SJCRH30 (cell line): Measurements from ENCODE around the gene PDZRN4. TPM values are rescaled to one million over a fixed set of nuclear protein-coding genes. Genes with fewer than 3 reads are reported as not detected.
"Not testable (repeated sequence)": the region's sequence is repeated elsewhere in the genome, so short reads cannot be mapped to it uniquely, and the experiment has no call there.

Experiments used
- DNase-seq, 2 experiments: peaks; one replicate each; pipeline ENCODE4 v3.0.0-alpha.2; 2015 to 2020
- H3K27ac ChIP-seq: fragments of 250-450 bp; sonication (Bioruptor Pico); 2 replicates; pipeline ENCODE4 v1.5.1; 2020; ENCODE audit warnings: mild to moderate bottlenecking, moderate library complexity
- H3K27me3 ChIP-seq: fragments of 250-450 bp; sonication (Bioruptor Pico); 2 replicates; pipeline ENCODE4 v1.5.1; 2020; ENCODE audit warnings: mild to moderate bottlenecking, moderate library complexity
- H3K36me3 ChIP-seq: fragments of 250-450 bp; sonication (Bioruptor Pico); 2 replicates; pipeline ENCODE4 v1.5.1; 2020; ENCODE audit warnings: mild to moderate bottlenecking, moderate library complexity
- H3K4me1 ChIP-seq: fragments of 250-450 bp; sonication (Bioruptor Pico); 2 replicates; pipeline ENCODE4 v1.5.1; 2020; ENCODE audit warnings: mild to moderate bottlenecking, moderate library complexity
- H3K4me3 ChIP-seq: fragments of 250-450 bp; sonication (Bioruptor Pico); 2 replicates; pipeline ENCODE4 v1.5.1; 2020; ENCODE audit warnings: mild to moderate bottlenecking, moderate library complexity
- H3K9me3 ChIP-seq: fragments of 250-450 bp; sonication (Bioruptor Pico); replicated peaks from 2 replicates; pipeline ENCODE4 v1.5.1; 2020; ENCODE audit warnings: mild to moderate bottlenecking, moderate library complexity
- total RNA-seq: library from RNA; depleted of rRNA; stranded (reverse); fragments of >200 nt; shearing (Covaris generic); gene quantifications from 2 replicates; pipeline ENCODE4 v1.2.3, GENCODE V29; 2014

The PDZRN4 gene
- total RNA-seq, 1 experiment from 2014 or later = not detected

GRCh38 chr12:41564816-41565215 is 376.7 kb downstream of the PDZRN4 start:
- Histone ChIP-seq H3K36me3 (no peaks in the 10 kb centered on the region), H3K9me3 (no peaks in the 10 kb centered on the region), H3K27ac (no peak overlapping the region), H3K4me3 (no peak overlapping the region), H3K27me3 (no peaks in the 10 kb centered on the region; the same call in 1 of the 2 replicates), H3K4me1 (no peaks in the 10 kb centered on the region)
- no peak for DNase-seq

- Histone ChIP-seq H3K4me3 (no peak overlapping the region), H3K9me3 (no peaks in the 10 kb centered on the region), H3K36me3 (no peaks in the 10 kb centered on the region), H3K27me3 (no peaks in the 10 kb centered on the region; the same call in 1 of the 2 replicates), H3K4me1 (no peaks in the 10 kb centered on the region), H3K27ac (no peak overlapping the region)
- DNase-seq = no peak
Measured at GRCh38 chr12:41566703-41567102, 378.6 kb downstream of the PDZRN4 start.

- DNase-seq = no peak
- Histone ChIP-seq H3K4me3 (no peak overlapping the region), H3K4me1 (no peaks in the 10 kb centered on the region)
Measured at GRCh38 chr12:41573445-41573844, 385.3 kb downstream of the PDZRN4 start.

GRCh38 chr12:41576925-41577324 is 388.8 kb downstream of the PDZRN4 start:
- H3K27me3 ChIP-seq = no peaks in the 10 kb centered on the region
- H3K4me1 ChIP-seq = no peaks in the 10 kb centered on the region
- H3K9me3 ChIP-seq = no peaks in the 10 kb centered on the region
- no peak for DNase-seq
- H3K27ac ChIP-seq = no peak overlapping the region
- H3K36me3 ChIP-seq = no peaks in the 10 kb centered on the region
- H3K4me3 ChIP-seq = no peak overlapping the region

More at GRCh38 chr12:41573445-41573844, 385.3 kb downstream of the PDZRN4 start:
- Histone ChIP-seq H3K27me3 (no peaks in the 10 kb centered on the region), H3K9me3 (no peaks in the 10 kb centered on the region), H3K27ac (no peak overlapping the region), H3K36me3 (no peaks in the 10 kb centered on the region)

GRCh38 chr12:41577995-41578394 is 389.9 kb downstream of the PDZRN4 start:
- H3K27me3 ChIP-seq = no peaks in the 10 kb centered on the region
- DNase-seq = no peak
- H3K27ac ChIP-seq = no peak overlapping the region
- H3K9me3 ChIP-seq = no peaks in the 10 kb centered on the region
- no peak overlapping the region for H3K4me3 ChIP-seq
- H3K36me3 ChIP-seq = no peaks in the 10 kb centered on the region
- no peaks in the 10 kb centered on the region for H3K4me1 ChIP-seq

- Histone ChIP-seq H3K4me3 (no peak overlapping the region), H3K9me3 (no peaks in the 10 kb centered on the region), H3K4me1 (no peaks in the 10 kb centered on the region), H3K27ac (no peak overlapping the region), H3K36me3 (no peaks in the 10 kb centered on the region), H3K27me3 (no peaks in the 10 kb centered on the region)
- DNase-seq = no peak
Measured at GRCh38 chr12:41585784-41586183, 397.7 kb downstream of the PDZRN4 start.

- no peaks in the 10 kb centered on the region for H3K27me3 ChIP-seq
- H3K36me3 ChIP-seq = no peaks in the 10 kb centered on the region
- no peaks in the 10 kb centered on the region for H3K4me1 ChIP-seq
- no peak overlapping the region for H3K4me3 ChIP-seq
- no peak overlapping the region for H3K27ac ChIP-seq
- no peaks in the 10 kb centered on the region for H3K9me3 ChIP-seq
- no peak for DNase-seq
Measured at GRCh38 chr12:41587574-41587973, 399.5 kb downstream of the PDZRN4 start.

GRCh38 chr12:41589878-41590277 is 401.8 kb downstream of the PDZRN4 start:
- Histone ChIP-seq H3K9me3 (no peaks in the 10 kb centered on the region), H3K4me3 (no peak overlapping the region), H3K4me1 (no peaks in the 10 kb centered on the region), H3K36me3 (no peaks in the 10 kb centered on the region), H3K27ac (no peak overlapping the region), H3K27me3 (no peaks in the 10 kb centered on the region)
- no peak for DNase-seq

GRCh38 chr12:41596190-41596589 is 408.1 kb downstream of the PDZRN4 start:
- H3K4me3 ChIP-seq = no peak overlapping the region
- H3K4me1 ChIP-seq = no peaks in the 10 kb centered on the region
- H3K36me3 ChIP-seq = no peaks in the 10 kb centered on the region
- H3K9me3 ChIP-seq = no peaks in the 10 kb centered on the region
- no peak overlapping the region for H3K27ac ChIP-seq
- no peaks in the 10 kb centered on the region for H3K27me3 ChIP-seq
- no peak for DNase-seq

- no peak for DNase-seq
- Histone ChIP-seq H3K36me3 (no peaks in the 10 kb centered on the region), H3K4me1 (no peaks in the 10 kb centered on the region), H3K4me3 (no peak overlapping the region), H3K9me3 (no peaks in the 10 kb centered on the region), H3K27me3 (peaks cover 6% of the 10 kb centered on the region), H3K27ac (no peak overlapping the region)
Measured at GRCh38 chr12:41604830-41605229, 416.7 kb downstream of the PDZRN4 start.

- Histone ChIP-seq H3K9me3 (no peaks in the 10 kb centered on the region), H3K4me1 (no peaks in the 10 kb centered on the region), H3K36me3 (no peaks in the 10 kb centered on the region), H3K27me3 (peaks cover 6% of the 10 kb centered on the region), H3K27ac (no peak overlapping the region), H3K4me3 (no peak overlapping the region)
- DNase-seq = no peak
Measured at GRCh38 chr12:41605545-41606305, 417.6 kb downstream of the PDZRN4 start.

- H3K36me3 ChIP-seq = no peaks in the 10 kb centered on the region
- H3K27me3 ChIP-seq = peaks cover 6% of the 10 kb centered on the region
- no peaks in the 10 kb centered on the region for H3K4me1 ChIP-seq
- DNase-seq = no peak
- H3K4me3 ChIP-seq = no peak overlapping the region
- no peak overlapping the region for H3K27ac ChIP-seq
- H3K9me3 ChIP-seq = no peaks in the 10 kb centered on the region
Measured at GRCh38 chr12:41606468-41607445, 418.6 kb downstream of the PDZRN4 start.

- Histone ChIP-seq H3K9me3 (no peaks in the 10 kb centered on the region), H3K4me3 (no peak overlapping the region), H3K4me1 (no peaks in the 10 kb centered on the region), H3K27me3 (peaks cover 2% of the 10 kb centered on the region), H3K27ac (no peak overlapping the region), H3K36me3 (no peaks in the 10 kb centered on the region)
- DNase-seq = no peak
Measured at GRCh38 chr12:41612892-41613557, 424.9 kb downstream of the PDZRN4 start.

GRCh38 chr12:41615174-41615573 is 427.1 kb downstream of the PDZRN4 start:
- H3K27me3 ChIP-seq, DNase-seq, H3K4me1 ChIP-seq, H3K9me3 ChIP-seq, H3K36me3 ChIP-seq, H3K4me3 ChIP-seq, H3K27ac ChIP-seq: not testable (repeated sequence)

- no peaks in the 10 kb centered on the region for H3K9me3 ChIP-seq
- H3K4me1 ChIP-seq = no peaks in the 10 kb centered on the region
- no peak for DNase-seq
- H3K4me3 ChIP-seq = no peak overlapping the region
- H3K36me3 ChIP-seq = no peaks in the 10 kb centered on the region
- peaks cover 3% of the 10 kb centered on the region; the same call in 1 of the 2 replicates for H3K27me3 ChIP-seq
- H3K27ac ChIP-seq = no peak overlapping the region
Measured at GRCh38 chr12:41619705-41620104, 431.6 kb downstream of the PDZRN4 start.
